Neural crest cell (in vitro differentiated cells): ENCODE data around the gene NUB1. TPM values are rescaled to one million over a fixed set of nuclear protein-coding genes. Genes with fewer than 3 reads are reported as not detected.

ENCODE experiments used
- DNase-seq: peaks from one replicate; pipeline ENCODE4 v3.0.0; 2021; ENCODE audit warnings: low read depth, mixed read lengths, low spot score
- H3K27ac Mint-ChIP-seq: one replicate; pipeline ENCODE4 v1.8.0; 2021; ENCODE audit warnings: mild to moderate bottlenecking, mixed read lengths; ENCODE audit not compliant: unreplicated experiment
- H3K27me3 Mint-ChIP-seq: 2 replicates; pipeline ENCODE4 v1.8.0; 2021; ENCODE audit warnings: low read depth, mild to moderate bottlenecking, mixed read lengths
- H3K36me3 Mint-ChIP-seq: 2 replicates; pipeline ENCODE4 v1.8.0; 2021; ENCODE audit warnings: low read depth, mild to moderate bottlenecking, mixed read lengths
- H3K4me1 Mint-ChIP-seq: 2 replicates; pipeline ENCODE4 v1.8.0; 2021; ENCODE audit warnings: mixed read lengths
- H3K4me3 Mint-ChIP-seq: one replicate; pipeline ENCODE4 v1.8.0; 2021; ENCODE audit warnings: mild to moderate bottlenecking, mixed read lengths
- H3K9me3 Mint-ChIP-seq: 2 replicates; pipeline ENCODE4 v1.8.0; 2021; ENCODE audit warnings: mixed read lengths
- CTCF ChIP-seq: fragments of 200-600 bp; sonication (generic); conservative IDR thresholded peaks from 2 replicates; pipeline ENCODE4 v1.5.0; 2021; ENCODE audit warnings: antibody characterized with exemption, mild to moderate bottlenecking
- total RNA-seq: library from RNA; stranded (reverse); gene quantifications from 2 replicates; pipeline ENCODE4 v1.2.1, GENCODE V29; 2021

NUB1 gene
- total RNA-seq, 1 donor from 2014 or later, result 32.6 TPM

GRCh38 chr7:151340794-151341356, 737 bp upstream of the NUB1 start:
- Mint-ChIP-seq H3K27me3 (peaks cover 11% of the 10 kb centered on the region), H3K9me3 (no peaks in the 10 kb centered on the region), H3K36me3 (no peaks in the 10 kb centered on the region), H3K4me3 (peak overlapping the region; percentile 86), H3K27ac (no peak overlapping the region), H3K4me1 (peaks cover 4% of the 10 kb centered on the region)
- no peak for DNase-seq
- TF ChIP-seq CTCF, result no peak

- no peaks in the 10 kb centered on the region for H3K36me3 Mint-ChIP-seq
- H3K27me3 Mint-ChIP-seq, result peaks cover 11% of the 10 kb centered on the region
- DNase-seq, result no peak
- no peak for TF ChIP-seq CTCF
- peaks cover 4% of the 10 kb centered on the region for H3K4me1 Mint-ChIP-seq
- H3K27ac Mint-ChIP-seq, result no peak overlapping the region
- peak overlapping the region; percentile 86 for H3K4me3 Mint-ChIP-seq
- H3K9me3 Mint-ChIP-seq, result no peaks in the 10 kb centered on the region
These were observed 562 bp downstream of the NUB1 start for GRCh38 chr7:151342102-151342646.

GRCh38 chr7:151342811-151343210, 1.2 kb downstream of the NUB1 start:
- H3K36me3 Mint-ChIP-seq, result no peaks in the 10 kb centered on the region
- no peak for TF ChIP-seq CTCF
- peaks cover 11% of the 10 kb centered on the region for H3K27me3 Mint-ChIP-seq
- peak overlapping the region; percentile 86 for H3K4me3 Mint-ChIP-seq
- H3K27ac Mint-ChIP-seq, result no peak overlapping the region
- no peaks in the 10 kb centered on the region for H3K9me3 Mint-ChIP-seq
- no peak for DNase-seq
- peaks cover 4% of the 10 kb centered on the region for H3K4me1 Mint-ChIP-seq

GRCh38 chr7:151343516-151343915, 1.9 kb downstream of the NUB1 start:
- no peak for TF ChIP-seq CTCF
- DNase-seq, result no peak
- H3K36me3 Mint-ChIP-seq, result no peaks in the 10 kb centered on the region
- H3K9me3 Mint-ChIP-seq, result no peaks in the 10 kb centered on the region
- H3K4me1 Mint-ChIP-seq, result peaks cover 4% of the 10 kb centered on the region
- H3K27me3 Mint-ChIP-seq, result peaks cover 11% of the 10 kb centered on the region
- peak overlapping the region; percentile 86 for H3K4me3 Mint-ChIP-seq
- H3K27ac Mint-ChIP-seq, result no peak overlapping the region

GRCh38 chr7:151345576-151346469, 4.2 kb downstream of the NUB1 start:
- Mint-ChIP-seq H3K27me3 (no peaks in the 10 kb centered on the region), H3K27ac (no peak overlapping the region), H3K9me3 (no peaks in the 10 kb centered on the region), H3K4me1 (peaks cover 13% of the 10 kb centered on the region), H3K4me3 (peak overlapping the region; percentile 11), H3K36me3 (no peaks in the 10 kb centered on the region)
- no peak for TF ChIP-seq CTCF
- DNase-seq, result no peak
